Measurements from ENCODE around the gene CHRND. TPM values are rescaled to one million over a fixed set of nuclear protein-coding genes. Genes with fewer than 3 reads are reported as not detected.
A peak's percentile ranks its signal among the peaks of the same experiment; 100 is the strongest.

CHRND gene
- total RNA-seq, 2 experiments from 2014 or later: not detected

DNA sequence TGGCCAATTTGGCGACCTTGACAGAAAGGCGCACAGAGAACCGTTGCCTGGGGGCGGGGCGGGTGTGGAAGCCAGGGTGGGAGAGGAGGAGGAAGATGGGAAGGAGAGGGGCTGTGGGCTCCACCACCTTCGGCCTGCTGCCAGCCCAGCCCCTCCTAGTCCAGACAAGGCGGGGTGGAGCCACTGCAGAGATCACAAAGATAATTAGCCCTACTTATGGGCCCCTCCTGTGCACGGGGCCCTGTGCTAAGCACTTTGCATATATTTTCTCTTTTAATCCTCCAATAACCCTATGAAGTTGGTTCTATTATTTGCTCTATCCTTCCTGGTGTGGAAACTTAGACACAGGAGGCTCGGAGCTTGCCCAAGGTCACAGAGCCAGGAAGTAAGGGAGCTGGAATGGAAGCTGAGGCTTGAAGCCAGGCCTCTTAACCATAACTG is 24.6 kb upstream of the CHRND start:
- Mint-ChIP-seq H3K4me3 (no peak overlapping the region), H3K9me3 (no peaks in the 10 kb centered on the region), H3K4me1 (ENCODE audit: low read depth) (peaks cover 14% of the 10 kb centered on the region), H3K27ac (no peak overlapping the region), H3K36me3 (ENCODE audit: low read depth) (no peaks in the 10 kb centered on the region), H3K27me3 (peaks cover 36% of the 10 kb centered on the region)
- no peak for DNase-seq
- intact Hi-C loops (cut with micrococcal nuclease): no loop called here
- ATAC-seq: no peak
- TF ChIP-seq, protein P1, sequence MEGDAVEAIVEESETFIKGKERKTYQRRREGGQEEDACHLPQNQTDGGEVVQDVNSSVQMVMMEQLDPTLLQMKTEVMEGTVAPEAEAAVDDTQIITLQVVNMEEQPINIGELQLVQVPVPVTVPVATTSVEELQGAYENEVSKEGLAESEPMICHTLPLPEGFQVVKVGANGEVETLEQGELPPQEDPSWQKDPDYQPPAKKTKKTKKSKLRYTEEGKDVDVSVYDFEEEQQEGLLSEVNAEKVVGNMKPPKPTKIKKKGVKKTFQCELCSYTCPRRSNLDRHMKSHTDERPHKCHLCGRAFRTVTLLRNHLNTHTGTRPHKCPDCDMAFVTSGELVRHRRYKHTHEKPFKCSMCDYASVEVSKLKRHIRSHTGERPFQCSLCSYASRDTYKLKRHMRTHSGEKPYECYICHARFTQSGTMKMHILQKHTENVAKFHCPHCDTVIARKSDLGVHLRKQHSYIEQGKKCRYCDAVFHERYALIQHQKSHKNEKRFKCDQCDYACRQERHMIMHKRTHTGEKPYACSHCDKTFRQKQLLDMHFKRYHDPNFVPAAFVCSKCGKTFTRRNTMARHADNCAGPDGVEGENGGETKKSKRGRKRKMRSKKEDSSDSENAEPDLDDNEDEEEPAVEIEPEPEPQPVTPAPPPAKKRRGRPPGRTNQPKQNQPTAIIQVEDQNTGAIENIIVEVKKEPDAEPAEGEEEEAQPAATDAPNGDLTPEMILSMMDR (IDR thresholded peaks at IDR 0.05): no peak
- ChIA-PET CTCF (interaction anchor here (1.3 kb wide), 1 partner anchor 54 kb away, joined by 5 read pairs; no protein-coding TSS in a partner anchor), POLR2A (interaction anchor here (0.6 kb wide), 1 partner anchor 45 kb away, joined by 3 read pairs; no protein-coding TSS in a partner anchor)

DNA sequence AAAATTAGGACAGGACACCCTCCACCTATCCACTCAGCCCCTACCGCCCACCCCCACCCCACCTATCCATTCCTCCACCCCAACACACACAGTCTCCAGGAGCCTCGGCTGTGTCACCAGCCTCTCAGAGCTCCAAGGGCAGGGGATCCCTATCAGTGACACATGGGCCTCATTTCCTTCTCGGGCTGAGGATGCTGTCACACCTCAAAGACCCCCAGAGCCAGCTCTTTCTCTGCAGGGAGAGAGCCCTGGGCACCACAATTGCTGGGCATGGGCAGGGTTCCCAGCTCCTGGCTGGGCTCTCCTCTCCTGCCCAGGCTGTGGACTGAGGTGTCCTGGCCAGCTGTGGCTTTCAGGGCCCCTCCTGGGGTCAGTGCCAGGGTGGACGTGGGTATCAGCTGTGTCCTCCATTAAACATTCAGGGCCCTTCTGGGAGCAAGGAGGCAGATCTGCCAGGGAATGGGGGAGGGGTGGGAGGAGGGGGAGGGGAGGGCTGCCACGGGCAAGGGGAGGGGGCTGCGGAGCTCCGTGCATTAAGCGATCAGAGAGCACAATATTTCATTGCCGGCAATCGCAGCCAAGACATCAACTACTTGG is 24.1 kb upstream of the CHRND start:
- Mint-ChIP-seq H3K27ac (no peak overlapping the region), H3K27me3 (peaks cover 36% of the 10 kb centered on the region), H3K4me1 (ENCODE audit: low read depth) (peaks cover 14% of the 10 kb centered on the region), H3K36me3 (ENCODE audit: low read depth) (no peaks in the 10 kb centered on the region), H3K4me3 (no peak overlapping the region), H3K9me3 (no peaks in the 10 kb centered on the region)
- ChIA-PET CTCF (interaction anchor here (1.3 to 2.9 kb wide), 2 partner anchors 20 to 55 kb away, joined by 5 to 7 read pairs; no protein-coding TSS in a partner anchor), POLR2A (interaction anchor here (0.6 kb wide), 1 partner anchor 44 kb away, joined by 3 read pairs; no protein-coding TSS in a partner anchor)
- TF ChIP-seq, protein P1 (IDR thresholded peaks at IDR 0.05): no peak
- no peak for ATAC-seq
- DNase-seq: no peak
- intact Hi-C loops (cut with micrococcal nuclease): no loop called here

DNA sequence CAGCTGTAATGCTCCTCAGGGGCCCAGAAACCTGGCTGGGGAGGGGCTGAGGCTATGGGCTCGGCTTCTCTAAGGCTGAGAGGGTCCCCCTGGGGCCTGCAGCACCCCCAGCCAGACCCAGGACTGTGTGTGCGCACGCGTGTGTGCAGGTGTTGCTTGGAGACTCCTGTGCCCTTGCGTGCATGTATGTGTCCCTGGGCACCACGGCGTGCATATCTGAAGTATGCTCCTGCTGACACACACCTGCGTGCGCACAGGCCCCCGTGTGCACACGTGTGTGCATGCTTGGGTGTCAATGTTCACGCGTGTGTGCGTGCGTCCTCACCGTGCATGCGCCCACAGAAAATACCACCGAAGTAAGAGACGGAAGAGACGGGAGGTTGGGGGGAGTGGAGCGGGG is 23.4 kb upstream of the CHRND start:
- Mint-ChIP-seq H3K9me3 (no peaks in the 10 kb centered on the region), H3K4me3 (peak overlapping the region; percentile 59), H3K27ac (peak overlapping the region; percentile 8), H3K36me3 (ENCODE audit: low read depth) (no peaks in the 10 kb centered on the region), H3K27me3 (peaks cover 36% of the 10 kb centered on the region), H3K4me1 (ENCODE audit: low read depth) (peaks cover 14% of the 10 kb centered on the region)
- TF ChIP-seq, protein P1 (IDR thresholded peaks at IDR 0.05): no peak
- intact Hi-C loops (cut with micrococcal nuclease): no loop called here
- CTCF ChIA-PET: interaction anchor here (1.3 to 2.9 kb wide), 2 partner anchors 19 to 55 kb away, joined by 5 to 7 read pairs; no protein-coding TSS in a partner anchor
- POLR2A ChIA-PET: no interaction called here
- ATAC-seq (peak; percentile 72), DNase-seq (peak; percentile 60)

DNA sequence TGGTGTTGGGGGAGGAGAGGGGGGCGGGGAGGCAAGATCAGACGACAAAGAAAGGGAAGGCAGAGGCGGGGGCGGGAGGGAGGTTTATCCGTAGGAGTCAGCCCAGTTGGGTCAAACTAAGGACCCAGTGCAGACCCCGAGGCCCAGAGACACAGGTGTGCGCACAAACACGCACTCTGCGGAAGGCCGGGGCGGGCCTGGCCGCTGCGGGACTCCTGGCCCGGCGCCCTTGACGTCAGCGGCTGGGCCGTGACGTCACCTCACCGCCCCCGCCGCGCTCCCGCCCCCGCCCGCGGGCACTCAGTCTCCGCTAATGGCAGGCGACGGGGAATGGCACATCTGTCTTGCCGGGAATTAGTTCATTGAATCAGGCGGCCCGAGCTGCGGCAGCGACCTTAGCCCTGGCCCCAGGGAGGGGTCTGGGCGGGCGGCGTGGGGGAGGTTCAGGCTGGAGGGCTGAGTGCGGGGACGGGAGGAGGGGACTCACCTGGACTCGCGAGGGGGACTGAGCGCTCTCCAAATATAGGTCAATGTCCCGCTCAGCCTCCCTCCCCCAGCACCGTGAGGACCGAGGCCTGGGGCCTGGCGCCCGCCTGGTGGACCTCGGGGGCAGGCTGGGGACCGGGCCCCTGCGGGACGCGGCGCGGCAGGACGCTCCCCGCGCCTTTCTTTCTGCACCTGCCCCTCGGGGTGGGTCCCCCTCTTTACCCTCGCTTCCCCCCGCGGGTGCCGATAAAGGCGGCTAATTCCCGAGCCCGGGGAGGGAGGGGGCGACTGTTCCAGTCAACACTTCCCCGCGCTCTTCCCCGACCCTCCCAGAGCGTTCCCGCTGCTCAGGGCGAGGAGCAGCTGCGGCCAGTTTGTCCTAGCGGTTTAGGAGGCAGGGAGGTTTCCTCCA is 22.8 kb upstream of the CHRND start:
- Mint-ChIP-seq H3K9me3 (no peaks in the 10 kb centered on the region), H3K4me1 (ENCODE audit: low read depth) (peaks cover 14% of the 10 kb centered on the region), H3K36me3 (ENCODE audit: low read depth) (no peaks in the 10 kb centered on the region), H3K4me3 (peak overlapping the region; percentile 59), H3K27me3 (peaks cover 36% of the 10 kb centered on the region), H3K27ac (no peak overlapping the region)
- ATAC-seq (peak; percentile 53), DNase-seq (peak; percentile 50)
- TF ChIP-seq, protein P1 (IDR thresholded peaks at IDR 0.05): no peak
- POLR2A ChIA-PET: no interaction called here
- intact Hi-C loops (cut with micrococcal nuclease): no loop called here
- CTCF ChIA-PET: interaction anchor here (2.9 kb wide), 1 partner anchor 19 kb away, joined by 7 read pairs; no protein-coding TSS in a partner anchor
